ENCODE data around the gene CELA3A.
A peak's percentile ranks its signal among the peaks of the same experiment; 100 is the strongest.

Gene CELA3A

GRCh38 chr1:22056043-22056442, 54.6 kb downstream of the CELA3A start:
- Histone ChIP-seq H3K4me3 (ENCODE audit: severe bottlenecking) (no peak overlapping the region), H3K9me3 (ENCODE audit: severe bottlenecking) (no peaks in the 10 kb centered on the region), H3K36me3 (ENCODE audit: low read depth) (peaks cover 64% of the 10 kb centered on the region), H3K4me1 (ENCODE audit: insufficient read depth, poor library complexity, severe bottlenecking) (peaks cover 27% of the 10 kb centered on the region), H3K27me3 (ENCODE audit: insufficient read depth, poor library complexity, severe bottlenecking) (no peaks in the 10 kb centered on the region), H3K27ac (ENCODE audit: poor library complexity, severe bottlenecking) (peak overlapping the region; percentile 4)
- ATAC-seq (ENCODE audit: low read depth) (no peak), DNase-seq (ENCODE audit: low spot score) (no peak)
- TF ChIP-seq, protein P1, sequence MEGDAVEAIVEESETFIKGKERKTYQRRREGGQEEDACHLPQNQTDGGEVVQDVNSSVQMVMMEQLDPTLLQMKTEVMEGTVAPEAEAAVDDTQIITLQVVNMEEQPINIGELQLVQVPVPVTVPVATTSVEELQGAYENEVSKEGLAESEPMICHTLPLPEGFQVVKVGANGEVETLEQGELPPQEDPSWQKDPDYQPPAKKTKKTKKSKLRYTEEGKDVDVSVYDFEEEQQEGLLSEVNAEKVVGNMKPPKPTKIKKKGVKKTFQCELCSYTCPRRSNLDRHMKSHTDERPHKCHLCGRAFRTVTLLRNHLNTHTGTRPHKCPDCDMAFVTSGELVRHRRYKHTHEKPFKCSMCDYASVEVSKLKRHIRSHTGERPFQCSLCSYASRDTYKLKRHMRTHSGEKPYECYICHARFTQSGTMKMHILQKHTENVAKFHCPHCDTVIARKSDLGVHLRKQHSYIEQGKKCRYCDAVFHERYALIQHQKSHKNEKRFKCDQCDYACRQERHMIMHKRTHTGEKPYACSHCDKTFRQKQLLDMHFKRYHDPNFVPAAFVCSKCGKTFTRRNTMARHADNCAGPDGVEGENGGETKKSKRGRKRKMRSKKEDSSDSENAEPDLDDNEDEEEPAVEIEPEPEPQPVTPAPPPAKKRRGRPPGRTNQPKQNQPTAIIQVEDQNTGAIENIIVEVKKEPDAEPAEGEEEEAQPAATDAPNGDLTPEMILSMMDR (IDR thresholded peaks at IDR 0.05; ENCODE audit: poor library complexity, severe bottlenecking): no peak

- ATAC-seq (ENCODE audit: low read depth) (no peak), DNase-seq (ENCODE audit: low spot score) (no peak)
- TF ChIP-seq, protein P1 (IDR thresholded peaks at IDR 0.05; ENCODE audit: poor library complexity, severe bottlenecking): no peak
- Histone ChIP-seq H3K9me3 (ENCODE audit: severe bottlenecking) (no peaks in the 10 kb centered on the region), H3K36me3 (ENCODE audit: low read depth) (peaks cover 69% of the 10 kb centered on the region), H3K27me3 (ENCODE audit: insufficient read depth, poor library complexity, severe bottlenecking) (no peaks in the 10 kb centered on the region), H3K27ac (ENCODE audit: poor library complexity, severe bottlenecking) (no peak overlapping the region), H3K4me3 (ENCODE audit: severe bottlenecking) (no peak overlapping the region), H3K4me1 (ENCODE audit: insufficient read depth, poor library complexity, severe bottlenecking) (peaks cover 27% of the 10 kb centered on the region)
These were observed 55.5 kb downstream of the CELA3A start for GRCh38 chr1:22056936-22057335.

GRCh38 chr1:22057861-22058260, 56.4 kb downstream of the CELA3A start:
- no peak overlapping the region for H3K4me3 ChIP-seq (ENCODE audit: severe bottlenecking)
- no peak overlapping the region for H3K27ac ChIP-seq (ENCODE audit: poor library complexity, severe bottlenecking)
- no peaks in the 10 kb centered on the region for H3K27me3 ChIP-seq (ENCODE audit: insufficient read depth, poor library complexity, severe bottlenecking)
- peaks cover 73% of the 10 kb centered on the region for H3K36me3 ChIP-seq (ENCODE audit: low read depth)
- TF ChIP-seq, protein P1 (IDR thresholded peaks at IDR 0.05; ENCODE audit: poor library complexity, severe bottlenecking): no peak
- DNase-seq (ENCODE audit: low spot score) (no peak), ATAC-seq (ENCODE audit: low read depth) (no peak)
- no peaks in the 10 kb centered on the region for H3K9me3 ChIP-seq (ENCODE audit: severe bottlenecking)
- H3K4me1 ChIP-seq (ENCODE audit: insufficient read depth, poor library complexity, severe bottlenecking): peaks cover 27% of the 10 kb centered on the region

All from RWPE2 (cell line).